UCSD-AML1 (cell line): ENCODE data around the gene UGT8.

ENCODE experiments used
- DNase-seq: peaks from one replicate; lab custom pipeline; 2025; ENCODE audit not compliant: unreplicated experiment; lab: John Stamatoyannopoulos, UW

The UGT8 gene

DNA sequence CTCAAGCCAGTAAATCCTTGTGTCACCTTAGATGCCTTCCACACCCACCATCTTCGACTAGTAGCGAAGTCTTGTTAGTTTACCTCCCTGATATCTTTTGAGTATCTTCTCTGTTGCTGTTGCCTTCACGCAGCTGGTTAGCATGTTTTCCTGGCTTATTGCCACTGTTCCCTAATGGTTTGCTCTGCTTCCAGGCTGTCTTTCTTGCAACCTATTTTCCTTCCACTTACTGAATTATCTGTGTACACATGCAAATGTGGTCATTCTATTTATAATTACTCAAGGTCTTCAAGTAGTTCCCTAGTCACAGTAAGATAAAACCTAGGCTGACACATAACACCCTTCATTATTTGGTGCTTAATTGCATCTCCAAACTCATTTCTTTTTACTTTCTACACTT, 89.5 kb downstream of the UGT8 start:
- no peak for DNase-seq

DNA sequence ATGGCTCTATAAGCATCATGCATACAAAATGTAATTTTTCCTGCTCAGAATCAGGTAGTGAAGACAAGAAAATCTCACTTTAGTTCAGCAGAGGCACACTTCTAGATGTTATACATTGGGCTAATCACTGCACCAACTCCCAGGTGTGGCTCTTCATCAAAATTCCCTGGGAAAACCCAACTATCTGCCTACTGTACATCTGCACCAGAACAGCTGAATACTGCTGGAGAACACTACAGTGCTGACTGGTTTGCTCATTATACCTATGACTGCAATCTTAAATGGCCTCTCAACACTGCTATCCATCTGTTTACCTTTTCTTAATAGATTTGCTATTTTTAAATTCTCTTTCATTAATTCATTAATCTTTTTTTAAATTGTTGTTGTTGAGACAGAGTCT, 92.0 kb downstream of the UGT8 start:
- DNase-seq = no peak

DNA sequence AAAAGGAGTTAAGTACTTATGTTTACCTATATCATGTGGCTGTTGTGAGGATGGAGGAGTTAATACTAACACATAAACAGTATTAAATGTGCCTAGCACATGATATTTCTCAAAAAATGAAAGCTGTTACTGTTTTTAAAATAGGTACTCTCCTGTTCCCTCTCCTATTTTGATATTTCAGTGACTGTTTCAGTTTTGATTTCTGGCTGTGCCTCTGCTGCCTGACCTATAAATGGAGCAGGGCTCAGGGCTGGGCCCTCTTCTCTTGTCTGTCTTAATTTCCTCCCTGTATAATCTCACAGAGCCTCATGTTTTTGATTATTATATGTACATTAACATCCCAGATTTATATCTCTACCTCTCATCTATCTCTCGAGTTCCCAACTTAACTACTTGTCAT, 93.3 kb downstream of the UGT8 start:
- DNase-seq = no peak

DNA sequence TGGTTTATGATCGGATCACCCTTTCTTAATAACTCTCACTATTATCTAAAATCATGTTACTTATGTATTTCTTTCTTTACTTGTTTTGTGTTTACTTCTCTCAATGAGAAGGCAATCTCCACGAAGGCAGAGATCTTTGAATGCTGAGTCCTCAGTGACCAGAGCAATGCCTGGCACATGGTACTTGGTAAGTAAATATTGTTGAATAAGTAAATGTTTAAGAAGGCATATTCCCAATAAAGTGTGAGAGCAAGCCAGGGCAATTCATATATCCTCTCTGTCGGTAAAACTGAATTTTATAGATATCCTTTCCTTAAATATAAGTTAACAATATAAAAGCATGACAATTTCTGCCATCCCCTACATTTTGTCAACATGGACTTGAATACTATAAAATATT, 94.4 kb downstream of the UGT8 start:
- DNase-seq = no peak

DNA sequence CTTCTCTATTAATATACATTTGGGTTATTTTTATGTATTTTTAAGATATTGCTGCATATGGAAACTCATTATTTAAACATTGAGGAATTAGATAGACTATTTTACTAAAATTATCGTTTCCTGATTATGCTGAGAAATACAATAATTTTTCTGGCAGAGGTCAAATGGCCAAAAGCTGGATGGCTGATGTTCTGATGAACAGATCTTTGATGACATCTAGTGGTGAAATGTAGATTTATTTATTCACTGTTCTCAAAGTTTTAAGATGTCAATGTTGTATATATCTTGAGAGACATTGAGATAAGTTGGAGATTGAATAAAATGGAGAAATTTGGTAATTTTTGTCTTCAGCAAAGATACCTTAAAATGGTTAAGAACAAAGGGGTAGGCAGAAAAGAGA, 96.2 kb downstream of the UGT8 start:
- DNase-seq = no peak

DNA sequence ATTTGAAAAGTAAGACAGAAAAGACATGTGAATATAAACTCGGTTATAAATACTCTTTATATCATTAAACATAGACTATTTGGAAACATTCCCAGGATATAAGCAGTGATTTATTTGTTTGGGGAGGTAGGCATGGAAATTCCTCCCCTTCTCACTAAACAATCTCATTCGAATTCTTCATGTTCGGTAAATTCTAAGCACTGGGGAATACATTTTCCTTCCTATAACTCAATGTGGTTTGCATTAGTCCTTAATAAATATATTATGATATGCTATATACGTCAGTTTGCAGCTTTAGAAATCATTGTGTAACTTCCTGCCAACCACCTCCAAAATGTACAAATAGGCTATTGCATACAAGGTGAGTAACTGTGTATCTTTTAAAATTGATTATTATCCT, 99.6 kb downstream of the UGT8 start:
- DNase-seq = no peak

DNA sequence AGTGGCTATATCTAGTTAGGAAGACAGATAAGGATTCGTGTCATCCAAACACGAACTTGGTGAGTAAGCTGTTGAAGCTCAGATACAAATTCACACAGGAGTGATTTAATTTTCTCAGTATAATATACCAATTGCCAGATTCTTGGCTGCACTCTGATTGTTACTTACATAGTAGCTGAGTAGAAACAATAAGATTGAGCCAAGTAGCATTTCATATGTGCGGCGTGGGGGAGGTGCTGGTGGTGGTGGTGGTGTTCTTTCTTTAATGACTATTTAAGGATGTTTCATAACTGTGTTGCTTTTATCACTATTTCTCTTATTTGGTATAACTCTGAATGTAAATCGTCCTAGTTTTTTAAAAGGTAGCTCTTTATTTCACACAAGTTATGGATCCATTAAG, 102.9 kb downstream of the UGT8 start:
- DNase-seq = no peak

DNA sequence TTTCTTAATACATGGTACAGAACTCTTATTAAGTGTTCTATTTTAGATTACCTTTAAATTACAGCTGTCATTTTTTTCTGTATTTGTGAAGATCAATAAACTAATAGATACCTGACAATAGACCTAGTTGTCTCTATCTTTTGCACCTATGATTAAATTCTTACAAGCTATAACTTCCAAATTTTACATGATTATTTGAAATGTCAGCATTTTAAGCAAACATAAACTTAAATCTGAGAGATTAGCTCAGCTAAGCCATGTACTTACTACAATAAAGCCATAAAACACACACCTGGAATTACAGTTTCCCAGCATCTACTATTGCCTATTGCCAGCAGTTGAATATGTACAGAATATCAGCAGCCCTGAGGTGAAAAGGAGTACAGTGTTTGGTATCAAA, 118.8 kb downstream of the UGT8 start:
- no peak for DNase-seq

DNA sequence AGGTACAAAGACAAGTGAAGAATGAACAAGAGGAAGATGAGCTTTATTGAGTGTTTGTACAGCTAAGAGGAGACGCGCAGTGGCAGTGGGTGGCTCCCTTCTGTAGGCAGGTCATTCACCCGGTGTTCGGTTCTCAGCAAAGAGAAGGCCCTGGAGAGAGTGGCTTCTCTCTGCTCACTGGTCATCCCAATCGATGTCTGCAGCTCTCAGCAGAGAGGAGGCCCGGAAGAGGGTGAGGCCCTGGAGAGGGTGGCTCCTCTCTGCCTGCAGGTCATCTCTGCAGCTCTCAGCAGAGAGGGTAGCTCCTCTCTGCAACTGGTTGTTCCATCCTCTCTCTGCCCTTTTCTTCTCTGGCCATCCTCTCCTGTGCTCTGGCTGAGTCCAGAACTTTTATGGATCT, 126.5 kb downstream of the UGT8 start:
- no peak for DNase-seq

DNA sequence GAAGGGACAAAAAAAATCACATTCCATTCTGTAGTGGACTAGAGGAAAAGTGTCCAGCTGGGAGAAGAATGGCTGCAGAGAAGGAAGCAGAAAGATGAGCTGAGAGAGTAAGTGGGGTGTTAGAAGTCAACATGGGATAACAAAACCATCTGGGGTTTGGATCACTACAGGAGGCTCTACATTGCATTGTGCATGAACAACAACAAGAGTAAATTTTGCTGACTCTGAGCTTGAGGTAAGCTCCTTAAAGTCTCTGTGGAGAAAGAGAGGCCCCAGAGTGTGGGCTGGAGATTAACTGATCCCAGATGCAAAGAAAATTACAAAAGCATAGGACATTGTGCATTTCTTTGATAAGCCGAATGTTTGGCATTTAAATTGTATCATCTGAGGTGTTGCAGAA, 128.9 kb downstream of the UGT8 start:
- DNase-seq = no peak
